GM23338 (cell line): ENCODE data around the gene MPO. TPM values are rescaled to one million over a fixed set of nuclear protein-coding genes. Genes with fewer than 3 reads are reported as not detected.

Source experiments
- ATAC-seq: fragments of 200-7000 bp; cut with Tn5 transposase; 3 replicates; pipeline ENCODE4 v1.9.1; 2020
- DNase-seq: peaks from one replicate; pipeline ENCODE4 v3.0.0-alpha.2; 2015; ENCODE audit warnings: low spot score
- H2AFZ ChIP-seq: fragments of 200-600 bp; sonication (generic); 2 replicates; pipeline ENCODE4 v1.8.0; 2016; ENCODE audit warnings: antibody characterized with exemption, mild to moderate bottlenecking, moderate library complexity
- H3F3A ChIP-seq: fragments of 200-600 bp; sonication (generic); replicated peaks from 2 replicates; pipeline ENCODE4 v1.8.0; 2017; ENCODE audit warnings: antibody characterized with exemption, mixed run types, low read depth
- H3K27ac ChIP-seq: fragments of 200-600 bp; sonication (generic); 2 replicates; pipeline ENCODE4 v1.6.1; 2016; ENCODE audit warnings: low read depth
- H3K27me3 ChIP-seq: fragments of 200-600 bp; sonication (generic); 2 replicates; pipeline ENCODE4 v1.8.0; 2016; ENCODE audit warnings: mild to moderate bottlenecking, mixed run types, moderate library complexity; ENCODE audit not compliant: insufficient read depth
- H3K36me3 ChIP-seq: fragments of 200-600 bp; sonication (generic); 2 replicates; pipeline ENCODE4 v1.8.0; 2016; ENCODE audit warnings: mild to moderate bottlenecking; ENCODE audit not compliant: insufficient read depth
- H3K4me1 ChIP-seq: fragments of 200-600 bp; sonication (generic); 2 replicates; pipeline ENCODE4 v1.8.0; 2016; ENCODE audit warnings: mild to moderate bottlenecking, moderate library complexity; ENCODE audit not compliant: insufficient read depth
- H3K4me2 ChIP-seq: fragments of 200-600 bp; sonication (generic); 2 replicates; pipeline ENCODE4 v1.7.1; 2017; ENCODE audit warnings: mixed run types
- H3K4me3 ChIP-seq: fragments of 200-600 bp; sonication (generic); 2 replicates; pipeline ENCODE4 v1.6.1; 2016; ENCODE audit warnings: mixed run types
- H3K79me2 ChIP-seq: fragments of 200-600 bp; sonication (generic); replicated peaks from 2 replicates; pipeline ENCODE4 v1.8.0; 2017; ENCODE audit warnings: mild to moderate bottlenecking; ENCODE audit not compliant: insufficient read depth
- H3K9me2 ChIP-seq: fragments of 200-600 bp; sonication (generic); 2 replicates; pipeline ENCODE4 v1.8.0; 2017; ENCODE audit not compliant: insufficient read depth
- H4K20me1 ChIP-seq: fragments of 200-600 bp; sonication (generic); replicated peaks from 2 replicates; pipeline ENCODE4 v1.8.0; 2017; ENCODE audit warnings: mild to moderate bottlenecking; ENCODE audit not compliant: insufficient read depth
- H3K27ac Mint-ChIP-seq: 2 replicates; pipeline ENCODE4 v1.8.0; 2020; ENCODE audit warnings: inconsistent platforms, mild to moderate bottlenecking, moderate library complexity, mixed read lengths
- H3K27me3 Mint-ChIP-seq: 3 replicates; pipeline ENCODE4 v1.8.0; 2022; ENCODE audit warnings: low read depth, mild to moderate bottlenecking, moderate library complexity, mixed read lengths, inconsistent platforms; ENCODE audit not compliant: insufficient read depth, poor library complexity
- H3K36me3 Mint-ChIP-seq: 3 replicates; pipeline ENCODE4 v1.8.0; 2021; ENCODE audit warnings: low read depth, mild to moderate bottlenecking, inconsistent platforms, moderate library complexity, mixed read lengths
- H3K4me1 Mint-ChIP-seq: 3 replicates; pipeline ENCODE4 v1.8.0; 2020; ENCODE audit warnings: mild to moderate bottlenecking, inconsistent platforms, mixed read lengths
- H3K4me3 Mint-ChIP-seq: 3 replicates; pipeline ENCODE4 v1.8.0; 2021; ENCODE audit warnings: moderate library complexity, mild to moderate bottlenecking, inconsistent platforms, mixed read lengths
- H3K9me3 Mint-ChIP-seq: 3 replicates; pipeline ENCODE4 v1.8.0; 2020; ENCODE audit warnings: moderate library complexity, mild to moderate bottlenecking, inconsistent platforms, mixed read lengths
- EZH2 ChIP-seq: fragments of 200-600 bp; sonication (generic); IDR thresholded peaks from one replicate; pipeline ENCODE4 v1.8.0; 2017; ENCODE audit warnings: antibody characterized with exemption, mild to moderate bottlenecking, low read depth; ENCODE audit not compliant: unreplicated experiment
- ZNF462 ChIP-seq: fragments of 250-450 bp; sonication (Bioruptor Pico); IDR thresholded peaks from 2 replicates; pipeline ENCODE4 v1.5.0; 2020; ENCODE audit warnings: mild to moderate bottlenecking, moderate library complexity
- polyA plus RNA-seq: library from polyadenylated mRNA; unstranded; fragments of >200 nt; fragmentation: Nextera tagmentation; extraction: Ambion mirVana; gene quantifications from 2 replicates; pipeline ENCODE4 v1.2.1, GENCODE V29; 2016
- total RNA-seq: library from RNA; depleted of rRNA; stranded (reverse); fragments of >200 nt; shearing (Covaris generic); gene quantifications from 2 replicates; pipeline ENCODE4 v1.2.3, GENCODE V29; 2014

Gene MPO
- total and polyA plus RNA-seq, 2 experiments from 2014 or later: 0.08 TPM; not detected in 1

- peak overlapping the region; percentile 64; the same call in 2 of the 3 replicates for H3K4me3 Mint-ChIP-seq
- peak; percentile 53 for ATAC-seq
- peak overlapping the region; percentile 61 for H3K4me3 ChIP-seq
Measured at GRCh38 chr17:58248955-58249269, 31.8 kb downstream of the MPO start.

More at GRCh38 chr17:58248955-58249269, 31.8 kb downstream of the MPO start:
- H3K9me2 ChIP-seq: 0 out of 2 replicates have a peak, but pooled peaks cover 4% of the 10 kb centered on the region
- peaks cover 10% of the 10 kb centered on the region; the same call in 1 of the 2 replicates for H3K4me1 ChIP-seq
- H3K27ac Mint-ChIP-seq: no peak overlapping the region
- DNase-seq: peak; percentile 32
- H3K4me2 ChIP-seq: peak overlapping the region; percentile 89
- peak; percentile 27 for TF ChIP-seq EZH2
- TF ChIP-seq ZNF462 (CRISPR knock-in tag): no peak
- peaks cover 76% of the 10 kb centered on the region for H3K27me3 ChIP-seq
- H3K27me3 Mint-ChIP-seq: peaks cover 61% of the 10 kb centered on the region
- peaks cover 8% of the 10 kb centered on the region for H3K36me3 Mint-ChIP-seq
- no peaks in the 10 kb centered on the region for H3K36me3 ChIP-seq
- no peak overlapping the region for H3K27ac ChIP-seq
- H2AFZ ChIP-seq: peak overlapping the region; percentile 99
- H3K79me2 ChIP-seq: no peaks in the 10 kb centered on the region
- H3K9me3 Mint-ChIP-seq: peaks cover 12% of the 10 kb centered on the region
- peaks cover 16% of the 10 kb centered on the region for H3K4me1 Mint-ChIP-seq
- no peaks in the 10 kb centered on the region for H4K20me1 ChIP-seq
- no peaks in the 10 kb centered on the region for H3F3A ChIP-seq
